HG02970 (cell line): ENCODE measurements around the gene AMY1B.
"Not testable (repeated sequence)": the region's sequence is repeated elsewhere in the genome, so short reads cannot be mapped to it uniquely, and the experiment has no call there.

Experiments
- ATAC-seq: cut with Tn5 transposase; IDR thresholded peaks from one replicate; pipeline ENCODE4 v1.9.1; 2021; ENCODE audit warnings: mild to moderate bottlenecking, moderate library complexity, moderate number of reproducible peaks; ENCODE audit not compliant: unreplicated experiment, low FRiP score

AMY1B gene

GRCh38 chr1:103696110-103696509 is at the start of gene AMY1B:
AMY1B (minus strand) TSS chr1:103696210; CDS start chr1:103695639, 571 bp downstream.
- ATAC-seq: not testable (repeated sequence)

GRCh38 chr1:103745040-103745439 is 49.0 kb upstream of the AMY1B start:
- not testable (repeated sequence) for ATAC-seq

GRCh38 chr1:103744449-103744848 is 48.4 kb upstream of the AMY1B start:
- not testable (repeated sequence) for ATAC-seq

DNA sequence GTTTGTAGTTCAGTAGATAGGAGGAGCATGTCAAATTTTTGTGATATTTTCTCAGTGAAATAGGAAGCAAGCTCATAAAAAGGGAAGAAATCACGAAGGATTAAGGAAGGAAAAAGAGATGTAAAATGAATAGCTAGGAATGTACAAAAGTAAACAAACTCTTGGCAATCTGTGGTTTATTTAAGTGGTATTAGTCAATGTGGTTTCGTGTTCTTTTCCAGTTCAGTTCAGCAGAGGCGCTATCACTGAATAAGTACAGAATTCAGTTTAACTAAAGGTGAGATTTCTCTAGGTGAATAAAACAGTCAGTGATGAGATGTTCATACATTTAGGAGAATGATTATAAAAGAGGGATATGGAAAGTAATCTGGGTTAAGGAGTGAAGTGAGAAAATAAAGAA is 42.0 kb upstream of the AMY1B start:
- not testable (repeated sequence) for ATAC-seq

- not testable (repeated sequence) for ATAC-seq
Measured at GRCh38 chr1:103735334-103735733, 39.3 kb upstream of the AMY1B start.

DNA sequence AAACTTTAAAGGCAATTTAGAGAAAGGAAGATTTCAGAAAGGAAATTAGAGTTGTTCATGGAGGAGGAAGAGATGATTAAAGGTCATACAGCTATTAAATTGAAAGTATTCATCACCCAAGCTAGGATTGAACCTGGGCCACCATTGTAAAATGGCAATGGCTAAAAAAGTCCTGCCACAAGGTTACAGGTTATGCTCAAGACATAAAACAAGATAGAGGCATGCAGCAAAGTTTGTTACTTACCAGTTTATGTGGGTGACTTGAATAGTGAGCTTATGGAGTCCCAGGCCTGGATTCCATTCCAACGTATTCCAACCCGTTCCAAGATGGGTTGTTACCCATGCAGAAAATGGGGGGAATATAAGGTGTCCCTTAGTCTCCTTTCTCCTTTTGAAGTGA is 25.5 kb upstream of the AMY1B start:
- ATAC-seq: not testable (repeated sequence)

- not testable (repeated sequence) for ATAC-seq
Measured at GRCh38 chr1:103717404-103717803, 21.4 kb upstream of the AMY1B start.

- not testable (repeated sequence) for ATAC-seq
Measured at GRCh38 chr1:103710381-103710780, 14.4 kb upstream of the AMY1B start.

- ATAC-seq: not testable (repeated sequence)
Measured at GRCh38 chr1:103707670-103708069, 11.7 kb upstream of the AMY1B start.

- ATAC-seq: not testable (repeated sequence)
Measured at GRCh38 chr1:103701256-103701655, 5.2 kb upstream of the AMY1B start.

DNA sequence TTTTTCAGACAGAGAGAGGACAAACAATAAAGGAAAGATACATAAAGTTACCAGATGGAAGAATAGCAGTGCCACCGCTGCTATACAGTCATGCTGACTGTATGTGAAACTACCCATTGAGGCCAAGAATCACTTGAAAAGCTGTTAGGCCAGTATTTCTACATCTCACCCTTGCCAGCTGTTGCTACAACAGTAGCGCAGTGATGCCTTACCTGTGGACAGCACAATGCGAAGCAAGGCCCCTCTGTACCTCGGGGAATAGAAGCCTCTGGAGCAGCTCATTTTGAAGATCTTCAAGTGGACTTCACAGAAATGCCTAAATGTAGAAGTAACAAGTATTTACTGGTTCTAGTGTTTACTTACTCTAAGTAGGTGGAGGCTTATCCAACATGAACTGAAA is 4.7 kb upstream of the AMY1B start:
- not testable (repeated sequence) for ATAC-seq

GRCh38 chr1:103697430-103697829 is 1.4 kb upstream of the AMY1B start:
- ATAC-seq: not testable (repeated sequence)

GRCh38 chr1:103676335-103676734 is 19.7 kb downstream of the AMY1B start:
- not testable (repeated sequence) for ATAC-seq

- not testable (repeated sequence) for ATAC-seq
Measured at GRCh38 chr1:103655460-103655859, 40.5 kb downstream of the AMY1B start, which contains the start of gene AMY1A. AMY1A (plus strand) TSS chr1:103655760; CDS start chr1:103656331, 571 bp downstream.

DNA sequence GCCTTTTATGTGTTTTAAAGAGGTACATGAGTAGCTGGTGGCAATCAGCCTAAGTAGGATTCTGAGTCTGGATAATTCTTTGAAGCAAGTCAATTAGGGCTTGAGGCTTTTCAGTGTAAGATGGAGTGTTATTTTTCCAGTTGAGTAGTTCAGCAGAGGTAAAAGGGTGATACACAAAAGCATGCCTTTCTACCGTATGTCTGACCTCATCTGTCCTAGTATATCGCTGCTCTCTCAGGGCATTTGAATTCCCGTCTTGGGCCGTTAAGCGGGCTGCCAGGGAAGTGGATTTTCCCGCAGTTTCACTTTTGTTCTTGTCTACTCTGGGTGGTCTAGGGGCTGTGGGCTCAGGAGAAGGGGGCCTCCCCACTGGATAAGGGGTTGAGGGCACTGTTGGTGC is 41.9 kb downstream of the AMY1B start:
- not testable (repeated sequence) for ATAC-seq

GRCh38 chr1:103650889-103651288 is 45.1 kb downstream of the AMY1B start:
- ATAC-seq: not testable (repeated sequence)

DNA sequence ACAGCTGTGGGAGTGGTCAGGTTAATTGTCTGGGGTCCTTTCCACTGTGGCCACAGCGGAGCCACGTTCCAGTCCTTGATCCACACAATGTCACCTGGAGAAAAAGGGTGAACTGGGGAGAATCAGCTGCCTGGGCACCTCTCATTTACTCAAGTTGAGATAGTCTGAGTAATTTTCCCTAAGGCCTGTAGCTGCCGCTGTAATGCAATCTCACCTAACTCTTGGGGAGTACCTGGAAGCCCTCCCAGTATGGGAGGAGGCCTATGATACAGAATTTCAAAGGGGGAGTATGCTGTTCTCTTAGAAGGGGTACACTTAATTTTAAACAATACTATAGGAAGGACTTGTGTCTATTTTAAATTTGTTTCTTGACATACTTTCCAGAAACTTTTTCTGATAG is 45.7 kb downstream of the AMY1B start:
- ATAC-seq: not testable (repeated sequence)

GRCh38 chr1:103643908-103644307 is 52.1 kb downstream of the AMY1B start:
- not testable (repeated sequence) for ATAC-seq

DNA sequence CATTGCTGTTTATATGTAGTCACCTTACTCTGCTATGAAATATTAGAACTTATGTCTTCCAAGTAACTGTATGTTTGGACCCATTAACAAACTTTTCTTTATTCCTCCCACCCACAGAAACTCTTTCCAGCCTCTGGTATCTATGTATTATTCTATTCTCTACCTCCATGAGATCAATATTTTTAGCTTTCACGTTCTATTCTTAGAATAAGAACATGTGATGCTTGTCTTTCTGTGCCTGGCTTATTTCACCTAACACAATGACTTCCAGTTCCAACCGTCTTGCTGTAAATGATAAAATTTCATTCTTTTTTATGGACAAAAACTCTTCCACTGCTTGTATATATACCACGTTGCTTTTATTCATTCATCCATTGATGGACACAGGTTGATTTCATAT is 54.8 kb downstream of the AMY1B start:
- not testable (repeated sequence) for ATAC-seq
